ENCODE results near the gene ZNF695.

ZNF695 gene

GRCh38 chr1:246966502-246966901 lies 41.4 kb downstream of the ZNF695 start:
- Histone ChIP-seq H3K9me3 (ENCODE audit: insufficient read depth, low read length) (peaks cover 19% of the 10 kb centered on the region; the same call in 1 of the 2 replicates), H3F3A (ENCODE audit: insufficient read depth) (no peaks in the 10 kb centered on the region), H3K9me2 (replicated peaks; ENCODE audit: insufficient read depth, low read length) (no peaks in the 10 kb centered on the region), H4K20me1 (ENCODE audit: low read depth, low read length) (no peaks in the 10 kb centered on the region), H3K4me3 (ENCODE audit: insufficient read depth, low read length, poor library complexity, severe bottlenecking) (no peak overlapping the region), H3K9ac (ENCODE audit: low read length) (no peak overlapping the region), H3K4me2 (ENCODE audit: low read depth, low read length, poor library complexity, severe bottlenecking) (no peak overlapping the region), H2AFZ (ENCODE audit: low read depth, low read length, severe bottlenecking) (no peak overlapping the region), H3K27me3 (ENCODE audit: low read length) (no peaks in the 10 kb centered on the region), H3K79me2 (ENCODE audit: insufficient read depth, low read length) (no peaks in the 10 kb centered on the region), H3K27ac (ENCODE audit: low read depth, low read length) (no peak overlapping the region), H3K36me3 (ENCODE audit: low read length) (no peaks in the 10 kb centered on the region)
- TF ChIP-seq EZH2phosphoT487 (conservative IDR thresholded peaks at IDR 0.05; ENCODE audit: low read length) (no peak), CTCF (IDR thresholded peaks at IDR 0.05; ENCODE audit: insufficient read depth, low read length, poor library complexity, severe bottlenecking) (no peak)

- Histone ChIP-seq H2AFZ (ENCODE audit: low read depth, low read length, severe bottlenecking) (no peak overlapping the region), H3K27me3 (ENCODE audit: low read length) (no peaks in the 10 kb centered on the region), H3K9me2 (replicated peaks; ENCODE audit: insufficient read depth, low read length) (no peaks in the 10 kb centered on the region), H3K9ac (ENCODE audit: low read length) (no peak overlapping the region), H3K4me3 (ENCODE audit: insufficient read depth, low read length, poor library complexity, severe bottlenecking) (no peak overlapping the region), H3K36me3 (ENCODE audit: low read length) (no peaks in the 10 kb centered on the region), H3K79me2 (ENCODE audit: insufficient read depth, low read length) (no peaks in the 10 kb centered on the region), H3K9me3 (ENCODE audit: insufficient read depth, low read length) (no peaks in the 10 kb centered on the region), H3K27ac (ENCODE audit: low read depth, low read length) (no peak overlapping the region), H3K4me2 (ENCODE audit: low read depth, low read length, poor library complexity, severe bottlenecking) (no peak overlapping the region), H4K20me1 (ENCODE audit: low read depth, low read length) (no peaks in the 10 kb centered on the region), H3F3A (ENCODE audit: insufficient read depth) (no peaks in the 10 kb centered on the region)
- no peak for TF ChIP-seq EZH2phosphoT487 (conservative IDR thresholded peaks at IDR 0.05; ENCODE audit: low read length)
- TF ChIP-seq CTCF (IDR thresholded peaks at IDR 0.05; ENCODE audit: insufficient read depth, low read length, poor library complexity, severe bottlenecking) = no peak
Observed at GRCh38 chr1:246959944-246960693, 47.7 kb downstream of the ZNF695 start.

- Histone ChIP-seq H3K36me3 (ENCODE audit: low read length) (no peaks in the 10 kb centered on the region), H4K20me1 (ENCODE audit: low read depth, low read length) (no peaks in the 10 kb centered on the region), H2AFZ (ENCODE audit: low read depth, low read length, severe bottlenecking) (no peak overlapping the region), H3K79me2 (ENCODE audit: insufficient read depth, low read length) (no peaks in the 10 kb centered on the region), H3K27me3 (ENCODE audit: low read length) (no peaks in the 10 kb centered on the region), H3K4me2 (ENCODE audit: low read depth, low read length, poor library complexity, severe bottlenecking) (no peak overlapping the region), H3K9me2 (replicated peaks; ENCODE audit: insufficient read depth, low read length) (no peaks in the 10 kb centered on the region), H3K27ac (ENCODE audit: low read depth, low read length) (no peak overlapping the region), H3K9me3 (ENCODE audit: insufficient read depth, low read length) (no peaks in the 10 kb centered on the region), H3F3A (ENCODE audit: insufficient read depth) (no peaks in the 10 kb centered on the region), H3K4me3 (ENCODE audit: insufficient read depth, low read length, poor library complexity, severe bottlenecking) (no peak overlapping the region), H3K9ac (ENCODE audit: low read length) (no peak overlapping the region)
- TF ChIP-seq EZH2phosphoT487 (conservative IDR thresholded peaks at IDR 0.05; ENCODE audit: low read length) (no peak), CTCF (IDR thresholded peaks at IDR 0.05; ENCODE audit: insufficient read depth, low read length, poor library complexity, severe bottlenecking) (no peak)
Observed at GRCh38 chr1:246954126-246954525, 53.7 kb downstream of the ZNF695 start.

All from SU-DHL-6 (cell line).